ENCODE results near the gene GNAI1. TPM values are rescaled to one million over a fixed set of nuclear protein-coding genes. Genes with fewer than 3 reads are reported as not detected.

The GNAI1 gene
- total and polyA plus RNA-seq, 8 donors = 27.3 to 152 (median 134) TPM

- H3K27ac ChIP-seq = no peak overlapping the region
- H3K4me3 ChIP-seq = no peak overlapping the region
- no peaks in the 10 kb centered on the region for H3K27me3 ChIP-seq
- DNase-seq (no peak), ATAC-seq (no peak)
- H3K4me1 ChIP-seq = no peaks in the 10 kb centered on the region
- intact Hi-C loops (cut with DNase I) = no loop called here
- no peaks in the 10 kb centered on the region for H3K9me3 ChIP-seq
- TF ChIP-seq CTCF (IDR thresholded peaks at IDR 0.05) = no peak
- H3K36me3 ChIP-seq = no peaks in the 10 kb centered on the region
These were observed 20.5 kb upstream of the GNAI1 start for GRCh38 chr7:80114159-80114558.

- H3K9me3 ChIP-seq = no peaks in the 10 kb centered on the region
- no peak for TF ChIP-seq CTCF (IDR thresholded peaks at IDR 0.05)
These were observed 9.9 kb upstream of the GNAI1 start for GRCh38 chr7:80124526-80125264.

GRCh38 chr7:80127412-80128160 lies 7.0 kb upstream of the GNAI1 start:
- ATAC-seq (peak; percentile 19), DNase-seq (no peak)
- no peaks in the 10 kb centered on the region for H3K36me3 ChIP-seq
- no peaks in the 10 kb centered on the region for H3K9me3 ChIP-seq
- intact Hi-C loops (cut with DNase I) = no loop called here
- H3K27ac ChIP-seq = no peak overlapping the region
- no peak overlapping the region for H3K4me3 ChIP-seq
- TF ChIP-seq CTCF (IDR thresholded peaks at IDR 0.05) = no peak
- no peaks in the 10 kb centered on the region for H3K27me3 ChIP-seq
- no peaks in the 10 kb centered on the region for H3K4me1 ChIP-seq

More at GRCh38 chr7:80124526-80125264, 9.9 kb upstream of the GNAI1 start:
- Histone ChIP-seq H3K36me3 (no peaks in the 10 kb centered on the region), H3K27ac (no peak overlapping the region), H3K27me3 (no peaks in the 10 kb centered on the region), H3K4me3 (no peak overlapping the region), H3K4me1 (no peaks in the 10 kb centered on the region)
- intact Hi-C loops (cut with DNase I) = no loop called here
- ATAC-seq (no peak), DNase-seq (no peak)

GRCh38 chr7:80128918-80129317 lies 5.7 kb upstream of the GNAI1 start:
- Histone ChIP-seq H3K4me3 (no peak overlapping the region), H3K36me3 (no peaks in the 10 kb centered on the region), H3K4me1 (no peaks in the 10 kb centered on the region), H3K27ac (no peak overlapping the region), H3K27me3 (no peaks in the 10 kb centered on the region), H3K9me3 (no peaks in the 10 kb centered on the region)
- TF ChIP-seq CTCF (IDR thresholded peaks at IDR 0.05) = no peak
- ATAC-seq (no peak), DNase-seq (no peak)
- intact Hi-C loops (cut with DNase I) = no loop called here

- no peak for ATAC-seq
- Histone ChIP-seq H3K27me3 (peaks cover 0 to 8% of the 10 kb centered on the region in 2 donors), H3K27ac (no peak overlapping the region), H3K36me3 (no peaks in the 10 kb centered on the region), H3K4me3 (no peak overlapping the region), H3K9me3 (no peaks in the 10 kb centered on the region), H3K4me1 (no peaks in the 10 kb centered on the region)
- no peak for TF ChIP-seq CTCF (IDR thresholded peaks at IDR 0.05)
- DNase-seq = no peak
- intact Hi-C loops (cut with DNase I) = no loop called here
These were observed 4.8 kb upstream of the GNAI1 start for GRCh38 chr7:80129785-80130184.

All from left lung (tissue), 10 donors.